ENCODE data around the gene UGT1A6. TPM values are rescaled to one million over a fixed set of nuclear protein-coding genes. Genes with fewer than 3 reads are reported as not detected.

Gene UGT1A6
- total and polyA plus RNA-seq, 2 donors (not counting 3 experiments of a cell fraction or from before 2014, with no cell fraction given) = not detected

DNA sequence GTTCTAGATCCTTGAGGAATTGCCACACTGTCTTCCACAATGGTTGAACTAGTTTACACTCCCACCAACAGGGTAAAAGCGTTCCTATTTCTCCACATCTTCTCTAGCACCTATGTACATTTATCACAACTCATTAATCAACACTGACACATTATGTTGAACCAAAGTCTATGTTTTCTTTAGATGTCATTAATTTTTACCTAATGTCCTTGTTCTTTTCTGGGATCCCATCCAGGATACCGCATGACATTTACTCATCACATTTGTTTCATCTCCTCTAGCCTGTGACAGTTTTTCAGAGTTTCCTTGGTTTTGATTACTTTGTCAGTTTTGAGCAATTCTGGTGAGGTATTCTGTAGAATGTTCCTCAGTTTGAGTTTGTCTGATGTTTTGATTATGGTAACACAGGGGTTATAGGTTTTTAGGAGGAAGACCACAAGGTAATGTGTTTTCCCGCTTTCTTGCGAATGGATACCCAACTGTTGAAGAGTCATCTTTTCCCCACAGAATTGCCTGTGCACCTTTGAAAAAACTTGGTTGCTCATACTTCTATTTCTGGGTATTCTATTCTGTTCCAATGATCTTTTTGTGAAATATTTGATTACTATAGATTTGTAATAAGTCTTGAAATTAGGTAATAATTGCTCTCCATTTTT lies 24.0 kb upstream of the UGT1A6 start:
- Histone ChIP-seq H4K20me1 (replicated peaks; ENCODE audit: control insufficient read depth, extremely low read depth, insufficient read depth, low read length) (no peaks in the 10 kb centered on the region), H3K4me3 (replicated peaks in 1 of 3; ENCODE audit: insufficient read depth in 1 of 3, low read depth in 1 of 3, low read length in 3 of 3) (no peak overlapping the region), H3K4me1 (ENCODE audit: control insufficient read depth, extremely low read depth, insufficient read depth, low read length) (no peaks in the 10 kb centered on the region), H3K27me3 (ENCODE audit: control insufficient read depth in 2 of 2, insufficient read depth in 2 of 2, low read length in 2 of 2) (no peaks in the 10 kb centered on the region), H2AFZ (ENCODE audit: low read depth, low read length) (no peak overlapping the region), H3K4me2 (ENCODE audit: insufficient read depth, low read length) (no peak overlapping the region), H3K27ac (ENCODE audit: insufficient read depth, low read depth, low read length) (no peak overlapping the region), H3K9me1 (replicated peaks; ENCODE audit: control insufficient read depth, extremely low read depth, insufficient read depth, low read length) (no peaks in the 10 kb centered on the region), H3K9ac (replicated peaks; ENCODE audit: extremely low read depth, insufficient read depth, low read length) (no peak overlapping the region), H3K9me3 (replicated peaks; ENCODE audit: control insufficient read depth, insufficient read depth, low read length) (no peaks in the 10 kb centered on the region), H3K36me3 (ENCODE audit: control insufficient read depth in 2 of 2, extremely low read depth in 1 of 2, insufficient read depth in 2 of 2, low read length in 2 of 2) (no peaks in the 10 kb centered on the region), H3K79me2 (ENCODE audit: control insufficient read depth, insufficient read depth, low read length) (no peaks in the 10 kb centered on the region)
- no peak for FAIRE-seq
- ChIA-PET CTCF (no interaction called here), POLR2A (no interaction called here)
- dilution Hi-C loops (cut with MboI; ENCODE audit: extremely low pct_ligation_motif_present, low sequenced_read_pairs) = no loop called here
- no peak for TF ChIP-seq EZH2 (IDR thresholded peaks at IDR 0.05; ENCODE audit: borderline replicate concordance, low read depth, low read length, severe bottlenecking)
- TF ChIP-seq, protein P1, sequence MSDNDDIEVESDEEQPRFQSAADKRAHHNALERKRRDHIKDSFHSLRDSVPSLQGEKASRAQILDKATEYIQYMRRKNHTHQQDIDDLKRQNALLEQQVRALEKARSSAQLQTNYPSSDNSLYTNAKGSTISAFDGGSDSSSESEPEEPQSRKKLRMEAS (IDR thresholded peaks at IDR 0.05; ENCODE audit: insufficient read depth, insufficient read length) = no peak
- no peak for TF ChIP-seq GATA2 (IDR thresholded peaks at IDR 0.05; ENCODE audit: insufficient read depth, insufficient read length, low read depth, low read length)
- TF ChIP-seq CTCF (IDR thresholded peaks at IDR 0.05; ENCODE audit: extremely low read depth in 1 of 2, insufficient read depth in 1 of 2, low read depth in 1 of 2, low read length in 2 of 2) = no peak
- TF ChIP-seq POLR2A (IDR thresholded peaks at IDR 0.05; ENCODE audit: low read depth, low read length) = no peak
- no peak for TF ChIP-seq FOS (IDR thresholded peaks at IDR 0.05; ENCODE audit: borderline replicate concordance, insufficient read depth, low read length)
- no TSS peak for BruUV-seq (replicated peaks)
- DNase-seq (ENCODE audit: low read depth, low spot score) = no peak
- intact Hi-C loops (cut with micrococcal nuclease) = no loop called here
